MG63 (cell line): ENCODE measurements around the gene SMIM1. TPM values are rescaled to one million over a fixed set of nuclear protein-coding genes. Genes with fewer than 3 reads are reported as not detected.

Experiments
- DNase-seq: peaks from one replicate; pipeline ENCODE4 v3.0.0-alpha.2; 2020
- H3K27me3 ChIP-seq: fragments of 250-450 bp; sonication (Bioruptor Pico); 2 replicates; pipeline ENCODE4 v1.5.1; 2020; ENCODE audit warnings: mild to moderate bottlenecking, moderate library complexity
- H3K36me3 ChIP-seq: fragments of 250-450 bp; sonication (Bioruptor Pico); 2 replicates; pipeline ENCODE4 v1.5.1; 2020; ENCODE audit warnings: mild to moderate bottlenecking, moderate library complexity
- H3K4me3 ChIP-seq: fragments of 250-450 bp; sonication (Bioruptor Pico); 2 replicates; pipeline ENCODE4 v1.5.1; 2020; ENCODE audit warnings: mild to moderate bottlenecking, moderate library complexity
- H3K9me3 ChIP-seq: fragments of 250-450 bp; sonication (Bioruptor Pico); 2 replicates; pipeline ENCODE4 v1.5.1; 2020; ENCODE audit warnings: mild to moderate bottlenecking, moderate library complexity
- total RNA-seq: library from RNA; depleted of rRNA; stranded (reverse); fragments of >200 nt; shearing (Covaris generic); gene quantifications from 2 replicates; pipeline ENCODE4 v1.2.3, GENCODE V29; 2014; ENCODE audit warnings: low replicate concordance

SMIM1 gene
- total RNA-seq, 1 experiment from 2014 or later = not detected

DNA sequence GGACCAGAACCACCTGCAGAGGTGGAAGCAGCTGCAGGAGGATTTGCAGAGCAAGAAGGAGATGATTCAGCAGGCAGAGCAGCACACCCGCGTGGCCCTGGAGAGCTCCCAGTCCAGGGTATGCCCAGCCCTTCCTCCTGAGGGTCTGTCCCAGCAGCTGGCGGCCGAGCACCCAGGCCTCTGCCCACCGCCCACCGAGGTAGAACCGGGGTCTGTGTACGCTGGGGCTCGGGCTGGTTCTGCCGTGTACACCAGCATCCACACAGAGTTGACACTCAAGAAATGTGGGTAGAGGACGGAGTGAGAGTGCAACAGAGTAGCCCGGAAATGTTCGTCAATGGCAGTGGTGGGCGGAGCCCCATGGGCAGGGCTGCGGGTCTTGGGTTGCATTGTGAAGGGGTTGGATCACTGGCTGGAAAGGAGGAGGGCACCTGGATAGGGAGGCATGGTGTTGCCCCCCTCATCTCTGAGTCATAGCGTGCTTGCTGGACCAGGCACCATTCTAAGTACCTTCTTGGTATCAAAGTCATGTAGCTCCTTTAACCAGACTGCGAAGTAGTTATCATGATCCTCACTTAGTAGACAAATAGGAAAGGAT is 5.1 kb upstream of the SMIM1 start:
- Histone ChIP-seq H3K27me3 (no peaks in the 10 kb centered on the region), H3K4me3 (no peak overlapping the region), H3K9me3 (no peaks in the 10 kb centered on the region), H3K36me3 (no peaks in the 10 kb centered on the region)
- DNase-seq = no peak

GRCh38 chr1:3768811-3769390 is 3.6 kb upstream of the SMIM1 start:
- Histone ChIP-seq H3K9me3 (no peaks in the 10 kb centered on the region), H3K36me3 (no peaks in the 10 kb centered on the region), H3K27me3 (no peaks in the 10 kb centered on the region), H3K4me3 (no peak overlapping the region)
- DNase-seq = no peak

DNA sequence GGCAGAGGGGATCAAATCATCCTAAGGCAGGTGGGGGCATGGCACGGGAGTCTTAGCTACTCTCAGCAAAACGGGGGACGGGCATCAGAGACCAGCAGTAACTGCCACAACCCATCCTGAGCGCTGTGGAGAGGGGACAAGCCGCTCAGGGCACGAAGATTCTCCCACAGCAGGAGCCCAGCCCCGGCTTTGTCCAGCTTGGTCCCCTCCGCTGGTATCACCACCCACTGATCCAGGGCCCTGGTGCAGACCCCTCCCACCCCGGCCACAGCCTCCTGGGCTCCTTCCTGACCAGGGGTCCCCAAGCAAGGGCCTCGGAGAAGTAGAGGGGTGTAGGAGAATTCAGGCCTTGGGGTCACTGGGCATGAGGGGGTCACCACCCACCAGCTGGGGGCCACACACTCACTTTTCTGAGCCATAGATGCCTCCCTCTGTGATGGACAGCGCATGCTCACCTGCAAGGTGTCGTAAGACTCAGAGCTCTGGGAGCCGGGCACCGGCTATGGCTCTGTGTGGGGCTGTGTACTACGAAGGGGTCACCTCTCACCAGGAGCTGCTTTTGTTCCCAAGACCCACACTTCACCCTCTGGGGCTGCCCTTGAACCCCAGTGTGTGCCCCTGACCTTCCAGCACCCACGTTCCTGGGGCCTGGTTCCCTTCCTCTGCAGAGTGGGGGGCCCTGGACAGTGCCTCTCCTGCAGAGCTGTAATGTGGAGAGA is 2.3 kb upstream of the SMIM1 start:
- DNase-seq = no peak
- no peaks in the 10 kb centered on the region for H3K27me3 ChIP-seq
- H3K36me3 ChIP-seq = no peaks in the 10 kb centered on the region
- no peak overlapping the region for H3K4me3 ChIP-seq
- no peaks in the 10 kb centered on the region for H3K9me3 ChIP-seq

DNA sequence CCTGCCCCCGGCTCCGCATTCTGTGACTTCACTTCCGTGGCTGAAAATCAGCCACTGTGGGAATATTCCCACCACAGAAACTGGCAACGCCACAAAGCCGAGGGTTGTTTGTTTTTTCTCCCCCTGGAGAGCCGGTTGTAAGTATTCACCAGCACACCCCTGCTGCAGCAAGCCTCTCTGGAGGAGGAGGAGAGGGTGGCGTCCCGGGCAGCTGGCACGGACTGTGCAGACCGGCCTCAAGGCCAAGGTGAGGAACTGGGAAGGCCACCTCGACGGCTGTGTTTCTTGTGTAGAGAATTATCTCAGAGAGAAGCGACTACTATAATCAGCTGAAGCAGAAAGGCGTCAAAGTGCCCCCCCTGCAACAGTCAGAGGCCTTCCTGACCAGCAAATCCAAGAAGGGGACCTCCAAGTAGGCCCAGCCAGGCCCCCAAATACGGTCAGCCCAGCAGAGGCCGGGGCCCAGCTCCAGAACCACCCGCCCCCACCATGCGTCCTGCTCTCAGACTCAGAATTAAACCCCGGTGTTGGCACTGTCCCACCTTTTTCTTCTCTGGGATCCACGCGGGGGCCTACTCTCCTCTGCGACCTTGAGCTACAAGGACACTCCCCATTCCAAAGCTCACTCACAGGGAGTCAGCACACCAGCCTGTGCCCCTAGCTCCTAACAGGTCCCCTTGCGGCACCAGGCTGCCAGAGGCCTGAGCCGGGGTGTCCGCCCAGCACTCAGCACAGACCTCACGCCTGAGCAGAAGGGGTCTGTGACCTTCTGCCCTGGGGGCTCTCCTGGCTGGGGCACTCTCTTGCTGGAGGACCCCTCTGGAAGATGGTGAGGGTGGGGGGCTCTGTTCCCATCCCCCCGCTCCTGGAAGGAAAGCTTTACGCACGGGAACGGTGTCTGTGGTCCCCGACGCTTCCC is 1.2 kb upstream of the SMIM1 start:
- no peak for DNase-seq
- peak overlapping the region; percentile 49 for H3K4me3 ChIP-seq
- H3K9me3 ChIP-seq = no peaks in the 10 kb centered on the region
- no peaks in the 10 kb centered on the region for H3K27me3 ChIP-seq
- H3K36me3 ChIP-seq = no peaks in the 10 kb centered on the region

DNA sequence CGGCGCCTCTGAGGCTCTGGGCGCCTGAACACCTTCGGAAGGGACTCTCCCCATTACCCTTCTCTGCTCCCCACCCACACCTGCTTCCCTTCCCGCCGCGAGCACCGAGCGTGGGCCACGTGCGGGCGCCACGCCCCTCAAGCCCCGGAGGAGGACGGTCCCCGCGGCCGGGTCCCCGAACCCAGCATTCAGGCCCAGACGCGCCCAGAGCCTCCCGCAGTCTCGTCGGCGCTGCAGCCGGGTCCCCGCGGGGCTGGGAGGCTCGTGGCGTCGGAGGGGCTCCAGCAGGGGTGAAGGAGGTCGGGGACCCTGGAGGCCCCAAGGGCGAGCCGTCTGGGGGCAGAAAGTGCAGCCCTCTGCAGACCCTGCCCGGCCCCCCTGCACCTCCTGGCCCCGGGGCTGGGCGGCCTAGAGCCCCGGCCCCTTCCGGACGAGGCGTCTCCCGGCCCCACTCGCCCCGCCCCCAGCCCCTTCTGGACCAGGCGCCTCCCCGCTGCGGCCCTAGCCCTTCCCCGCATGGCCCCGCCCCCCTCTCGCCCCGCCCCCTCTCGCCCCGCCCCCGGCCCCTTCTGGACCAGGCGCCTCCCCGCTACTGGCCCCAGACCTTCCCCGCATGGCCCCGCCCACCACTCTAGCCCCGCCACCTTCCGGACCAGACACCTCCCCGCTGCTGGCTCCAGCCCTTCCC is 378 bp upstream of the SMIM1 start:
- no peaks in the 10 kb centered on the region for H3K9me3 ChIP-seq
- peak; percentile 77 for DNase-seq

GRCh38 chr1:3773572-3774275 is 1.2 kb downstream of the SMIM1 start:
- Histone ChIP-seq H3K9me3 (no peaks in the 10 kb centered on the region), H3K27me3 (no peaks in the 10 kb centered on the region), H3K36me3 (no peaks in the 10 kb centered on the region; the same call in 1 of the 2 replicates), H3K4me3 (no peak overlapping the region)
- no peak for DNase-seq

More for the DNA sequence above, 378 bp upstream of the SMIM1 start:
- H3K27me3 ChIP-seq = no peaks in the 10 kb centered on the region
- H3K36me3 ChIP-seq = no peaks in the 10 kb centered on the region
- peak overlapping the region; percentile 49 for H3K4me3 ChIP-seq

- Histone ChIP-seq H3K9me3 (no peaks in the 10 kb centered on the region), H3K27me3 (no peaks in the 10 kb centered on the region), H3K4me3 (no peak overlapping the region), H3K36me3 (peaks cover 3% of the 10 kb centered on the region)
- DNase-seq = no peak
Observed at GRCh38 chr1:3774276-3774945, 1.9 kb downstream of the SMIM1 start.

DNA sequence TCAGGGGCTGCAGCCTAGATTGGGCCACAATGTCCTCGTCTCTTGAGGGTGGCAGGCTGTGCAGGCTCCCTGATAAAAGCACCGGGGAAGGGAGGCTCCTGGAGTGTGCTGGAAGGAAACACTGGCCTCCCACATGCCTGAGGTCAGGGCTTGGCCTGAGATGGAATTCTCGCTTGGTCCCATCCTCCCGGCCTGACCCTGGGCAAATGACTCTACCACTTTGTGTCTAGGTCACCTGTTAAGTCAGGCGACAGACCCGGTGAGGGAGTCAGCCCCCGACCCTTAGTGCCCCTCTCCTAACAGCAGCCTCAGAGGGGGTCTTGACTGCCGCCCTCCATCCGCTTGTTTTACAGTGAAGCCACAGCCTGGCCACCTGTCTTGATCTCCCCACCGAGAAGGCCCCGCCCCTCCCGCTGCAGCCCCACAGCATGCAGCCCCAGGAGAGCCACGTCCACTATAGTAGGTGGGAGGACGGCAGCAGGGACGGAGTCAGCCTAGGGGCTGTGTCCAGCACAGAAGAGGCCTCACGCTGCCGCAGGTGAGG is 2.5 kb downstream of the SMIM1 start:
- H3K27me3 ChIP-seq = no peaks in the 10 kb centered on the region
- no peak overlapping the region for H3K4me3 ChIP-seq
- peak; percentile 36 for DNase-seq

DNA sequence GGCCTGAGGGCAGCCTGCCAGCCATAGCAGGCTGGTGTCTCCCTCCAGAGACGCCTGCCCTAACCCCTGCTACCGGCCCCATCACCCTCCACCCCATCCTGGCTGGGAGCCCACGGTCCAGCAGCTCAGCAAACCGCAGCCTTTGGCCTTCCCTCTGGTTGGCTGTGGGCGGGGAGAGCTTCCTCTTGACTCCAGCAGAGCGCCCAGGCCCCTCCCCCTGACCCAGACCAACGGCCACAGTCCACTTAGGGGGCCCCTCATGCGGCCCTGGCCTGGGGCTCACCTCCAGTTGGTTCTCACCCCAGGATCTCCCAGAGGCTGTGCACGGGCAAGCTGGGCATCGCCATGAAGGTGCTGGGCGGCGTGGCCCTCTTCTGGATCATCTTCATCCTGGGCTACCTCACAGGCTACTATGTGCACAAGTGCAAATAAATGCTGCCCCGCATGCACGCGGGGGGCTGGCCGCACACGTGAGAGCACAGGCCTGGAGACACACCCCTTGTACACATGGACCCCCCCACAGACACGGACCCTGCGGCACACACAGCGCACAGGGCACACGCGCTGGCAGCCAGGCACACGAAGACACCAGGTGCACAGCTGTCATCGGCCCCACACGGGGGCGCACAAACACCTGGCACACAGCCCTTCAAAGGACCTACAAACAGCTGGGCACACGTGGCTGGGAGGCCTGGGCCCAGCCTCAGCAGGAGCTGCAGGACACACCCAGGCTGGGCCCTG is 3.1 kb downstream of the SMIM1 start:
- no peaks in the 10 kb centered on the region for H3K9me3 ChIP-seq
- no peak overlapping the region for H3K4me3 ChIP-seq
- DNase-seq = peak; percentile 76
- no peaks in the 10 kb centered on the region for H3K27me3 ChIP-seq
- peaks cover 13% of the 10 kb centered on the region for H3K36me3 ChIP-seq

More for the DNA sequence above, 2.5 kb downstream of the SMIM1 start:
- H3K36me3 ChIP-seq = peaks cover 8% of the 10 kb centered on the region
- no peaks in the 10 kb centered on the region for H3K9me3 ChIP-seq

GRCh38 chr1:3776231-3776961 is 3.8 kb downstream of the SMIM1 start:
- Histone ChIP-seq H3K27me3 (no peaks in the 10 kb centered on the region), H3K4me3 (no peak overlapping the region), H3K9me3 (no peaks in the 10 kb centered on the region), H3K36me3 (peaks cover 16% of the 10 kb centered on the region)
- no peak for DNase-seq

- Histone ChIP-seq H3K27me3 (no peaks in the 10 kb centered on the region), H3K4me3 (no peak overlapping the region), H3K36me3 (peaks cover 21% of the 10 kb centered on the region), H3K9me3 (no peaks in the 10 kb centered on the region)
- no peak for DNase-seq
Observed at GRCh38 chr1:3777078-3777547, 4.6 kb downstream of the SMIM1 start.

DNA sequence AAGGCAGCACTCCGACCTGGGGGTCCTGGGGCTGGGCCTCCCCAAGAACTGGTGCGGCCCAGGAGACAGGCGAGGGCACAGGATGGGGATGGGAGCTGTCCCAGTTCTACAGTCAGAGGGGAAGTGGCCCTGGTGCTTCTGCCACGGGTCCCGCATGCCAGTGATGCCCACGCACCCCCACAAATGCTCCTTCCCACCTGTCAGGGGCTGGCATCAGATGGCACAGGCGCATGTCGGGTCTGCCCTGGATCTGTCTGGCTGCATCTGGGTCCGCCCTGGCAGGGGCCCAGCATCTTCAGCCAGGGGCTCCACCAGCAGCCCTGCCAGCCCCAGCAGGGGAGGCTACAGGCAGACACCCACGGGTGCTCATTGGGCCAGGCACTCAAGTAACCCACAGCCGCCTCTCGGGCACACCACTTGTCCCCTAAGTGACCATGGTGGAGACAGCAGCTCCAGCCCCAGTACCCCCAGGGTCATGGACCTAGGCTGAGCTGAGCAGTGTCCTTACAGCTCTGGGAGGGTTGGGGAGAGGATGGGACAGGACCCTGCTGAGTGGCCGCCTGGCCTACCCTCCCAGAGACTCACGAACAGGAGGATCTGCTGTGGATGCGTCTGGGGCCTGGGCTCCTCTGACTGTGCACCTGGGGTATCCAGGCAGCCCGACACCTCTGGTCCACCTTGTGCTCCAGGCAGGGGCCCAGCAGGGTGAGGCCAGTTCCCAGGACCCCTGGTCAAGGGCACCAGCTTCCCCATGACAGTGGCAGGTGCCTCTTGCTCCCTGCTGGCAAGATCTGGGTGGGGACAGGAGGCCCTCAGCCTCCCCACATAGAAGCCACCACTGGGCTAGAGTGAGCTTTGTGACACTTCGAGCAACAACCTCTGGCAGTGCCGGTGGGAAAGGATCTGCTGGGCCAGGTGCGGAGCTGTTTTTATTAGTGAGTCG is 5.4 kb downstream of the SMIM1 start:
- H3K4me3 ChIP-seq = no peak overlapping the region
- no peak for DNase-seq
- H3K9me3 ChIP-seq = no peaks in the 10 kb centered on the region
- H3K27me3 ChIP-seq = no peaks in the 10 kb centered on the region
- peaks cover 28% of the 10 kb centered on the region for H3K36me3 ChIP-seq
